Stimulated activated naive CD8-positive, alpha-beta T cell treated with anti-CD3 and anti-CD28 coated beads, Interleukin-15, amount 100 ng/mL, for 72 hours (primary cell): ENCODE results near the gene MYO5B.
"Not testable (repeated sequence)": the region's sequence is repeated elsewhere in the genome, so short reads cannot be mapped to it uniquely, and the experiment has no call there.

Source experiments
- ATAC-seq: fragments of 150-1000 bp; cut with Tn5 transposase; 2 replicates; pipeline ENCODE4 v1.10.0; 2021; ENCODE audit warnings: mild to moderate bottlenecking, moderate library complexity
- DNase-seq, 2 donors: peaks; one replicate each; pipeline ENCODE4 v3.0.0; 2021 to 2022
- H3K27ac Mint-ChIP-seq, 2 donors: one replicate each; pipeline ENCODE4 v1.8.0; 2022; ENCODE audit warnings: mild to moderate bottlenecking in 2 of 2, mixed read lengths in 2 of 2, moderate library complexity in 2 of 2
- H3K27me3 Mint-ChIP-seq: one replicate; pipeline ENCODE4 v1.8.0; 2022; ENCODE audit warnings: mixed read lengths
- H3K4me1 Mint-ChIP-seq: one replicate; pipeline ENCODE4 v1.8.0; 2022; ENCODE audit warnings: mild to moderate bottlenecking, mixed read lengths
- H3K4me3 Mint-ChIP-seq, 2 donors: one replicate each; pipeline ENCODE4 v1.8.0; 2022; ENCODE audit warnings: mild to moderate bottlenecking in 2 of 2, mixed read lengths in 2 of 2, moderate library complexity in 1 of 2
- H3K9me3 Mint-ChIP-seq, 2 donors: one replicate each; pipeline ENCODE4 v1.8.0; 2022; ENCODE audit warnings: mixed read lengths in 2 of 2

The MYO5B gene

GRCh38 chr18:49913221-49913620 lies 281.7 kb downstream of the MYO5B start:
- no peak for ATAC-seq
- Mint-ChIP-seq H3K4me1 (no peaks in the 10 kb centered on the region), H3K27me3 (peaks cover 21% of the 10 kb centered on the region), H3K4me3 (no peak overlapping the region), H3K9me3 (peaks cover 10 to 28% of the 10 kb centered on the region in 2 donors), H3K27ac (peak overlapping the region in 1 of 2 donors; percentile 85)
- DNase-seq = no peak

GRCh38 chr18:49911427-49911826 lies 283.5 kb downstream of the MYO5B start:
- Mint-ChIP-seq H3K9me3 (peaks cover 10 to 28% of the 10 kb centered on the region in 2 donors), H3K4me1 (no peaks in the 10 kb centered on the region), H3K27me3 (peaks cover 9% of the 10 kb centered on the region), H3K4me3 (no peak overlapping the region), H3K27ac (no peak overlapping the region)
- no peak for ATAC-seq
- DNase-seq = no peak

GRCh38 chr18:49910986-49911385 lies 284.0 kb downstream of the MYO5B start:
- H3K27ac Mint-ChIP-seq = no peak overlapping the region
- ATAC-seq = no peak
- no peak for DNase-seq

GRCh38 chr18:49910019-49910418 lies 284.9 kb downstream of the MYO5B start:
- peaks cover 9% of the 10 kb centered on the region for H3K27me3 Mint-ChIP-seq
- H3K27ac Mint-ChIP-seq = no peak overlapping the region

More at GRCh38 chr18:49910986-49911385, 284.0 kb downstream of the MYO5B start:
- H3K9me3 Mint-ChIP-seq = peaks cover 10 to 28% of the 10 kb centered on the region in 2 donors
- no peak overlapping the region for H3K4me3 Mint-ChIP-seq
- no peaks in the 10 kb centered on the region for H3K4me1 Mint-ChIP-seq
- H3K27me3 Mint-ChIP-seq = peaks cover 9% of the 10 kb centered on the region

GRCh38 chr18:49907346-49907929 lies 287.5 kb downstream of the MYO5B start:
- Mint-ChIP-seq H3K9me3 (peaks cover 7 to 11% of the 10 kb centered on the region in 2 donors), H3K27ac (no peak overlapping the region), H3K4me1 (no peaks in the 10 kb centered on the region), H3K4me3 (no peak overlapping the region), H3K27me3 (no peaks in the 10 kb centered on the region)
- DNase-seq (no peak), ATAC-seq (no peak)

More at GRCh38 chr18:49910019-49910418, 284.9 kb downstream of the MYO5B start:
- ATAC-seq (no peak), DNase-seq (no peak)
- Mint-ChIP-seq H3K9me3 (peaks cover 10 to 28% of the 10 kb centered on the region in 2 donors), H3K4me3 (no peak overlapping the region), H3K4me1 (no peaks in the 10 kb centered on the region)

- ATAC-seq (no peak), DNase-seq (no peak)
- Mint-ChIP-seq H3K9me3 (no peaks in the 10 kb centered on the region), H3K27ac (peak overlapping the region in 1 of 2 donors; percentile 36), H3K4me3 (no peak overlapping the region), H3K27me3 (no peaks in the 10 kb centered on the region), H3K4me1 (no peaks in the 10 kb centered on the region)
Measured at GRCh38 chr18:49905771-49906170, 289.2 kb downstream of the MYO5B start.

- no peak for ATAC-seq
- Mint-ChIP-seq H3K4me3 (no peak overlapping the region), H3K9me3 (no peaks in the 10 kb centered on the region), H3K27me3 (no peaks in the 10 kb centered on the region), H3K4me1 (no peaks in the 10 kb centered on the region), H3K27ac (peak overlapping the region; percentile 23 to 42)
- no peak for DNase-seq
Measured at GRCh38 chr18:49904871-49905555, 289.9 kb downstream of the MYO5B start.

- Mint-ChIP-seq H3K27ac (no peak overlapping the region), H3K4me3 (no peak overlapping the region), H3K4me1 (no peaks in the 10 kb centered on the region), H3K27me3 (no peaks in the 10 kb centered on the region), H3K9me3 (no peaks in the 10 kb centered on the region)
- no peak for DNase-seq
- no peak for ATAC-seq
Measured at GRCh38 chr18:49901862-49902340, 293.0 kb downstream of the MYO5B start.

GRCh38 chr18:49899657-49900330 lies 295.2 kb downstream of the MYO5B start:
- ATAC-seq = no peak
- no peak overlapping the region for H3K27ac Mint-ChIP-seq
- H3K4me3 Mint-ChIP-seq = no peak overlapping the region
- H3K27me3 Mint-ChIP-seq = peaks cover 17% of the 10 kb centered on the region
- no peak for DNase-seq
- no peaks in the 10 kb centered on the region for H3K4me1 Mint-ChIP-seq
- no peaks in the 10 kb centered on the region for H3K9me3 Mint-ChIP-seq

GRCh38 chr18:49898421-49898820 lies 296.5 kb downstream of the MYO5B start:
- H3K9me3 Mint-ChIP-seq = no peaks in the 10 kb centered on the region
- DNase-seq (peak; percentile 47 to 66), ATAC-seq (peak; percentile 79)
- no peak overlapping the region for H3K4me3 Mint-ChIP-seq
- H3K4me1 Mint-ChIP-seq = no peaks in the 10 kb centered on the region
- H3K27ac Mint-ChIP-seq = no peak overlapping the region
- peaks cover 19% of the 10 kb centered on the region for H3K27me3 Mint-ChIP-seq

GRCh38 chr18:49894517-49895226 lies 300.3 kb downstream of the MYO5B start:
- no peaks in the 10 kb centered on the region for H3K4me1 Mint-ChIP-seq
- ATAC-seq (no peak), DNase-seq (no peak)
- H3K27ac Mint-ChIP-seq = no peak overlapping the region
- H3K4me3 Mint-ChIP-seq = no peak overlapping the region
- H3K27me3 Mint-ChIP-seq = peaks cover 28% of the 10 kb centered on the region
- no peaks in the 10 kb centered on the region for H3K9me3 Mint-ChIP-seq

- DNase-seq = no peak
- ATAC-seq = no peak
- Mint-ChIP-seq H3K27me3 (peaks cover 28% of the 10 kb centered on the region), H3K27ac (no peak overlapping the region), H3K4me3 (no peak overlapping the region), H3K4me1 (no peaks in the 10 kb centered on the region), H3K9me3 (no peaks in the 10 kb centered on the region)
Measured at GRCh38 chr18:49893036-49893435, 301.9 kb downstream of the MYO5B start.

GRCh38 chr18:49892148-49892924 lies 302.6 kb downstream of the MYO5B start:
- Mint-ChIP-seq H3K27ac (no peak overlapping the region), H3K4me3 (no peak overlapping the region), H3K27me3 (peaks cover 28% of the 10 kb centered on the region), H3K4me1 (no peaks in the 10 kb centered on the region), H3K9me3 (no peaks in the 10 kb centered on the region)
- no peak for DNase-seq
- no peak for ATAC-seq

- H3K4me3 Mint-ChIP-seq = no peak overlapping the region
- ATAC-seq (no peak), DNase-seq (no peak)
- H3K27ac Mint-ChIP-seq = no peak overlapping the region
- no peaks in the 10 kb centered on the region for H3K4me1 Mint-ChIP-seq
- no peaks in the 10 kb centered on the region for H3K9me3 Mint-ChIP-seq
- peaks cover 14% of the 10 kb centered on the region for H3K27me3 Mint-ChIP-seq
Measured at GRCh38 chr18:49890041-49890440, 304.9 kb downstream of the MYO5B start.

- not testable (repeated sequence) for DNase-seq, H3K4me3 Mint-ChIP-seq, H3K9me3 Mint-ChIP-seq, H3K27ac Mint-ChIP-seq, H3K4me1 Mint-ChIP-seq, H3K27me3 Mint-ChIP-seq, ATAC-seq
Measured at GRCh38 chr18:49889552-49889951, 305.4 kb downstream of the MYO5B start.
